GM12878 (cell line): ENCODE results near the gene KISS1. TPM values are rescaled to one million over a fixed set of nuclear protein-coding genes. Genes with fewer than 3 reads are reported as not detected.

Experiments
- ATAC-seq: fragments of 200-7000 bp; cut with Tn5 transposase; 3 replicates; pipeline ENCODE4 v1.9.1; 2020; ENCODE audit warnings: mild to moderate bottlenecking, moderate library complexity
- BruUV-seq: library from RNA; stranded (reverse); fragments of 400-500 nt; replicated peaks from 2 replicates; lab custom pipeline; 2021; lab: Mats Ljungman, UMichigan
- CTCF ChIA-PET: fragments of 300-600 bp; sonication (Branson Sonifier 250); formaldehyde crosslinking; extraction: SDS; loops from one replicate; lab custom pipeline; 2021; ENCODE audit warnings: inconsistent platforms; lab: Yijun Ruan, JAX
- POLR2A ChIA-PET: fragments of 350-600 bp; formaldehyde crosslinking; extraction: SDS; loops from one replicate; lab custom pipeline; 2021; ENCODE audit warnings: inconsistent platforms; lab: Charles Lee
- RAD21 ChIA-PET: fragments of 300-600 bp; sonication (Branson Sonifier 250); formaldehyde crosslinking; loops from one replicate; lab custom pipeline; 2023; ENCODE audit warnings: antibody characterized with exemption; ENCODE audit not compliant: unreplicated experiment; lab: Charles Lee
- SMC1A ChIA-PET: fragments of 300-600 bp; sonication (Branson Sonifier 250); formaldehyde crosslinking; loops from one replicate; lab custom pipeline; 2023; ENCODE audit not compliant: unreplicated experiment, uncharacterized antibody; lab: Charles Lee
- DNase-seq: peaks from one replicate; pipeline ENCODE4 v3.0.0-alpha.2; 2011; ENCODE audit warnings: low read depth, low spot score
- FAIRE-seq: peaks from 3 replicates; lab custom pipeline; 2011; peaks lifted over from hg19 to GRCh38; lab: Jason Lieb, UNC
- H2AFZ ChIP-seq: 2 replicates; pipeline ENCODE4 v1.6.0; 2011; ENCODE audit warnings: low read depth, low read length, control low read depth; ENCODE audit not compliant: control insufficient read depth
- H3K27ac ChIP-seq: 2 replicates; pipeline ENCODE4 v1.5.1; 2011; ENCODE audit warnings: control low read depth; ENCODE audit not compliant: control insufficient read depth, insufficient read depth
- H3K27me3 ChIP-seq, 2 experiments: replicated peaks in 1 of 2; 2 replicates each; pipeline versions ENCODE4 v1.6.0 to v1.6.1; 2011; ENCODE audit warnings: low read length in 1 of 2; ENCODE audit not compliant: control insufficient read depth in 2 of 2, insufficient read depth in 2 of 2
- H3K36me3 ChIP-seq, 2 experiments: 2 replicates each; pipeline ENCODE4 v1.5.1; 2011; ENCODE audit warnings: low read length in 1 of 2; ENCODE audit not compliant: control insufficient read depth in 2 of 2, insufficient read depth in 2 of 2
- H3K4me1 ChIP-seq: 2 replicates; pipeline ENCODE4 v1.6.1; 2011; ENCODE audit warnings: mild to moderate bottlenecking, low read length, moderate library complexity, mixed read lengths; ENCODE audit not compliant: control insufficient read depth, insufficient read depth
- H3K4me2 ChIP-seq: 2 replicates; pipeline ENCODE4 v1.6.0; 2011; ENCODE audit warnings: control low read depth; ENCODE audit not compliant: control insufficient read depth, insufficient read depth
- H3K4me3 ChIP-seq: fragments of 200-600 bp; sonication (generic); 2 replicates; pipeline ENCODE4 v1.5.1; 2016
- H3K79me2 ChIP-seq: 2 replicates; pipeline ENCODE4 v1.6.0; 2011; ENCODE audit warnings: low read length; ENCODE audit not compliant: control insufficient read depth, insufficient read depth
- H3K9ac ChIP-seq: 2 replicates; pipeline ENCODE4 v1.8.0; 2011; ENCODE audit warnings: low read length, control low read depth, mixed read lengths; ENCODE audit not compliant: control insufficient read depth, insufficient read depth
- H3K9me3 ChIP-seq: replicated peaks from 3 replicates; pipeline ENCODE4 v1.5.1; 2011; ENCODE audit warnings: mild to moderate bottlenecking, low read length; ENCODE audit not compliant: control insufficient read depth, insufficient read depth
- H4K20me1 ChIP-seq: 2 replicates; pipeline ENCODE4 v1.6.0; 2011; ENCODE audit not compliant: control insufficient read depth, insufficient read depth
- ATF3 ChIP-seq: IDR thresholded peaks from 2 replicates; pipeline ENCODE4 v1.6.1; 2011; ENCODE audit warnings: low read depth, mild to moderate bottlenecking, low read length, moderate library complexity, borderline replicate concordance; ENCODE audit errors: extremely low read depth
- BCLAF1 ChIP-seq: fragments of 450-650 bp; IDR thresholded peaks from 2 replicates; pipeline ENCODE4 v1.6.1; 2017; ENCODE audit warnings: antibody characterized with exemption, mild to moderate bottlenecking, moderate library complexity
- BRCA1 ChIP-seq: IDR thresholded peaks from 2 replicates; pipeline ENCODE4 v1.6.1; 2011; ENCODE audit warnings: low read depth, low read length, improper control_type of control experiment
- IKZF2 ChIP-seq, 2 experiments: fragments of 450-650 bp; IDR thresholded peaks; 2 replicates each; pipeline ENCODE4 v1.6.1; 2017; ENCODE audit warnings: mild to moderate bottlenecking in 2 of 2, moderate library complexity in 2 of 2
- NBN ChIP-seq: fragments of 450-650 bp; IDR thresholded peaks from 2 replicates; pipeline ENCODE4 v1.6.1; 2016
- NR2F1 ChIP-seq: fragments of 450-650 bp; conservative IDR thresholded peaks from 2 replicates; pipeline ENCODE4 v1.6.1; 2017; ENCODE audit warnings: mild to moderate bottlenecking
- POLR2A ChIP-seq: IDR thresholded peaks from 2 replicates; pipeline ENCODE4 v1.6.1; 2011; ENCODE audit warnings: low read depth, mild to moderate bottlenecking, low read length
- POLR2AphosphoS5 ChIP-seq: IDR thresholded peaks from 2 replicates; pipeline ENCODE4 v1.6.1; 2011; ENCODE audit warnings: mild to moderate bottlenecking, low read length, inconsistent platforms
- SMAD5 ChIP-seq: IDR thresholded peaks from 2 replicates; pipeline ENCODE4 v1.6.1; 2016; ENCODE audit warnings: antibody characterized with exemption, low read depth
- SRF ChIP-seq, 2 experiments: IDR thresholded peaks; 2 replicates each; pipeline ENCODE4 v1.6.1; 2011; ENCODE audit warnings: low read depth in 2 of 2, low read length in 2 of 2, mild to moderate bottlenecking in 1 of 2, moderate library complexity in 1 of 2
- YBX1 ChIP-seq: fragments of 450-650 bp; IDR thresholded peaks from 2 replicates; pipeline ENCODE4 v1.6.1; 2016; ENCODE audit warnings: antibody characterized with exemption
- WGBS: methylation state at CpG from one replicate; pipeline ENCODE4 v1.1.6; 2016; ENCODE audit warnings: low lambda C conversion rate; ENCODE audit not compliant: insufficient replicate concordance, insufficient coverage; ENCODE audit errors: missing lambda C conversion rate; 5-methylcytosine and 5-hydroxymethylcytosine counted together
- in situ Hi-C: fragments of 300-500 bp; cut with MboI; formaldehyde crosslinking; loops from 9 replicates; pipeline ENCODE4 v1.14.3; 2018; ENCODE audit warnings: mixed read lengths
- intact Hi-C: fragments of 100-400 bp; cut with micrococcal nuclease; formaldehyde crosslinking; loops from one replicate; pipeline ENCODE4 v1.14.2; 2022; ENCODE audit not compliant: unreplicated experiment
- polyA plus RNA-seq, 11 experiments: library from polyadenylated mRNA; depleted of rRNA in 4 of 11; unstranded in 6 of 11; stranded (reverse) in 5 of 11; fragments of >200 nt; fragmentation: Nextera tagmentation in 4 of 11; fragmentation: Illumina TruSeq in 1 of 11; extraction: Ambion mirVana in 4 of 11; extraction: Trizol in 1 of 11; gene quantifications; 1 replicate in 1 of 11; 2 replicates in 10 of 11; pipeline versions ENCODE4 v1.2.1 to v1.2.3, GENCODE V29; 2011 to 2016; ENCODE audit warnings: inconsistent platforms in 2 of 11, missing spikeins in 2 of 11, low read depth in 1 of 11
- total RNA-seq, 4 experiments: library from RNA; depleted of rRNA in 3 of 4; stranded (reverse); fragments of >200 nt in 3 of 4; fragmentation: Illumina TruSeq in 1 of 4; extraction: Trizol in 1 of 4; gene quantifications; 2 replicates each; pipeline versions ENCODE4 v1.2.1 to v1.2.3, GENCODE V29; 2013 to 2021

Gene KISS1
- total and polyA plus RNA-seq, 10 of the 15 experiments (the other 5 are each of a cell fraction or from before 2014, with no cell fraction given): not detected

- Histone ChIP-seq H2AFZ (no peak overlapping the region), H3K79me2 (no peaks in the 10 kb centered on the region), H3K4me3 (no peak overlapping the region), H4K20me1 (no peaks in the 10 kb centered on the region), H3K4me1 (no peaks in the 10 kb centered on the region), H3K27me3 (peaks cover 0 to 2% of the 10 kb centered on the region in 2 experiments; a peak in 3 of 4 replicates), H3K27ac (no peak overlapping the region), H3K9me3 (no peaks in the 10 kb centered on the region), H3K9ac (no peak overlapping the region), H3K36me3 (no peaks in the 10 kb centered on the region), H3K4me2 (no peak overlapping the region)
- no peak for DNase-seq
- FAIRE-seq: no peak
- BruUV-seq: no TSS peak
- in situ Hi-C loops: no loop called here
- no peak for ATAC-seq
- intact Hi-C loops: no loop called here
- TF ChIP-seq POLR2A: no peak
- ChIA-PET SMC1A (interaction anchor here (1.7 kb wide), 1 partner anchor 133 kb away, joined by 5 read pairs; no protein-coding TSS in a partner anchor), CTCF (interaction anchor here (1.0 to 2.0 kb wide), 6 partner anchors 19 to 201 kb away, joined by 3 to 6 read pairs (median 4); no protein-coding TSS in a partner anchor), RAD21 (interaction anchor here (1.7 kb wide), 1 partner anchor 134 kb away, joined by 4 read pairs; no protein-coding TSS in a partner anchor), POLR2A (no interaction called here)
- 39% methylated on average over 14 of the region's 14 CpGs for WGBS
Measured at GRCh38 chr1:204230211-204230610, 33.9 kb upstream of the KISS1 start.

- Histone ChIP-seq H4K20me1 (no peaks in the 10 kb centered on the region), H3K79me2 (no peaks in the 10 kb centered on the region)
- no peak for TF ChIP-seq YBX1
- TF ChIP-seq SRF (IDR thresholded peaks at IDR 0.05; ENCODE audit: low read depth in 2 of 2, low read length in 2 of 2): no peak
- no peak for TF ChIP-seq NR2F1
- TF ChIP-seq BCLAF1: no peak
- TF ChIP-seq NBN: no peak
- no peak for TF ChIP-seq SMAD5
- no peak for TF ChIP-seq IKZF2 (IDR thresholded peaks at IDR 0.05)
- no peak for TF ChIP-seq ATF3
- no peak for TF ChIP-seq POLR2AphosphoS5
- TF ChIP-seq BRCA1: no peak
- TF ChIP-seq, all 136 proteins: peak for 0
- ChIA-PET POLR2A (no interaction called here), RAD21 (no interaction called here), CTCF (interaction anchor here (0.6 to 1.7 kb wide), 6 partner anchors 13 to 135 kb away, joined by 3 to 6 read pairs (median 4); no protein-coding TSS in a partner anchor), SMC1A (interaction anchor here (0.9 to 1.0 kb wide), 2 partner anchors 18 to 66 kb away, joined by 3 read pairs; no protein-coding TSS in a partner anchor)
- 41% methylated on average over 13 of the region's 13 CpGs for WGBS
- peaks cover 0 to 2% of the 10 kb centered on the region in 2 experiments; a peak in 3 of 4 replicates for H3K27me3 ChIP-seq
- H3K4me2 ChIP-seq: no peak overlapping the region
- in situ Hi-C loops (no loop called here), intact Hi-C loops (no loop called here)
- no peak overlapping the region for H3K9ac ChIP-seq
- no peaks in the 10 kb centered on the region for H3K4me1 ChIP-seq
- no peak for DNase-seq
- H3K4me3 ChIP-seq: no peak overlapping the region
- H3K36me3 ChIP-seq: no peaks in the 10 kb centered on the region
- no peak overlapping the region for H2AFZ ChIP-seq
- BruUV-seq: no TSS peak
- no peak for FAIRE-seq
- no peak overlapping the region for H3K27ac ChIP-seq
- H3K9me3 ChIP-seq: no peaks in the 10 kb centered on the region
- no peak for ATAC-seq
Measured at GRCh38 chr1:204228896-204229295, 32.6 kb upstream of the KISS1 start.
